H1 (cell line): ENCODE results near the gene GRIFIN. TPM values are rescaled to one million over a fixed set of nuclear protein-coding genes. Genes with fewer than 3 reads are reported as not detected.

Experiments used
- CHD7 ChIP-seq: fragments of 300-600 bp; sonication (generic); IDR thresholded peaks from 2 replicates; pipeline ENCODE4 v1.7.1; 2012; ENCODE audit warnings: low read length, moderate library complexity, mild to moderate bottlenecking, inconsistent platforms; ENCODE audit not compliant: insufficient replicate concordance
- EZH2 ChIP-seq: fragments of 200-600 bp; sonication (generic); IDR thresholded peaks from 2 replicates; pipeline ENCODE4 v1.7.1; 2012; ENCODE audit warnings: low read depth, mild to moderate bottlenecking, moderate library complexity, low read length, inconsistent platforms; ENCODE audit not compliant: severe bottlenecking
- JUN ChIP-seq: IDR thresholded peaks from 2 replicates; pipeline ENCODE4 v1.6.1; 2011; ENCODE audit warnings: low read depth, mild to moderate bottlenecking, improper control_type of control experiment, low read length
- KDM4A ChIP-seq: IDR thresholded peaks from one replicate; pipeline ENCODE4 v1.7.1; 2012; ENCODE audit warnings: low read depth, mild to moderate bottlenecking, moderate library complexity, low read length, inconsistent platforms; ENCODE audit not compliant: severe bottlenecking
- NRF1 ChIP-seq: IDR thresholded peaks from 2 replicates; pipeline ENCODE4 v1.6.1; 2011; ENCODE audit warnings: mild to moderate bottlenecking, low read depth, low read length, improper control_type of control experiment
- POU5F1 ChIP-seq: IDR thresholded peaks from 2 replicates; pipeline ENCODE4 v1.6.1; 2011; ENCODE audit warnings: low read depth, mild to moderate bottlenecking, low read length, moderate library complexity
- RAD21 ChIP-seq, 2 experiments: IDR thresholded peaks in 1 of 2; conservative IDR thresholded peaks in 1 of 2; 2 replicates each; pipeline ENCODE4 v1.6.1; 2011; ENCODE audit warnings: low read depth in 2 of 2, low read length in 2 of 2, improper control_type of control experiment in 1 of 2, inconsistent platforms in 1 of 2, mild to moderate bottlenecking in 1 of 2, moderate library complexity in 1 of 2
- SIN3A ChIP-seq, 2 experiments: IDR thresholded peaks in 1 of 2; conservative IDR thresholded peaks in 1 of 2; 2 replicates each; pipeline ENCODE4 v1.6.1; 2011 to 2012; ENCODE audit warnings: low read length in 2 of 2, improper control_type of control experiment in 1 of 2, low read depth in 1 of 2, mild to moderate bottlenecking in 1 of 2
- polyA plus RNA-seq, 7 experiments: library from polyadenylated mRNA; depleted of rRNA in 3 of 7; stranded (reverse) in 5 of 7; unstranded in 2 of 7; fragments of >200 nt in 5 of 7; fragments of 200-250 nt in 2 of 7; gene quantifications; 1 replicate in 5 of 7; 2 replicates in 1 of 7; 4 replicates in 1 of 7; pipeline versions ENCODE4 v1.2.1 to v1.2.3, GENCODE V29; 2011 to 2013; ENCODE audit warnings: missing spikeins in 2 of 7, mixed read lengths in 2 of 7
- total RNA-seq: library from RNA; stranded (reverse); fragmentation: NEBNext Ultra II Directional; extraction: Animal tissue kit (Norgen Biotek cat#: 25700); gene quantifications from 2 replicates; pipeline ENCODE4 v1.2.1, GENCODE V29; 2021

Gene GRIFIN
- total and polyA plus RNA-seq, 2 of the 8 experiments (the other 6 are each of a cell fraction or from before 2014, with no cell fraction given): not detected

DNA sequence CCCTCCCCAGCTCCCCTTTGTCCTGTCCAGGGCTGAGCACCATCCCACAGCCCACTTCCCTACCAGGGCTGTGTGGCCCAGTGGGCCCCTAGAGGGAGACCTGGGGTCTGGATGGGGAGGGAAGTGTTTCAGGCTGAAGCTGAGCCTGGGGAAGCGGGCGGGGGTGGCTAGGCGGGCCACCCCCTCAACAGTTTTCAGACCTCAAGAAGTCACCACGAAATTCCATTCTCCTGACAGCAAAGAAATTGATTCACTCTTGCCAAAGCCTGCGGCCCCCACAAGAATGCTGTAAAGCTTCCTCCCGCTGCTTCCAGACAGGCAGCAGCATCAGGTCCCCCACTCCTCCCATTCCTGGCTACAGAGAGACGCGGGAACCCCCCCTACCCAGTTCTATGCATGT lies 40.8 kb upstream of the GRIFIN start (continued):
- TF ChIP-seq CHD7 (no peak), JUN (no peak), RAD21 (IDR thresholded peaks at IDR 0.05 in 1 of 2, conservative IDR thresholded peaks at IDR 0.05 in 1 of 2; ENCODE audit: low read depth in 2 of 2, low read length in 2 of 2) (no peak), SIN3A (conservative IDR thresholded peaks at IDR 0.05 in 1 of 2, IDR thresholded peaks at IDR 0.05 in 1 of 2; ENCODE audit: low read depth in 1 of 2, low read length in 2 of 2) (no peak), NRF1 (no peak), POU5F1 (no peak), EZH2 (no peak), KDM4A (no peak)
